ENCODE results near the gene CLASP1. TPM values are rescaled to one million over a fixed set of nuclear protein-coding genes. Genes with fewer than 3 reads are reported as not detected.
"Not testable (repeated sequence)": the region's sequence is repeated elsewhere in the genome, so short reads cannot be mapped to it uniquely, and the experiment has no call there.

Gene CLASP1
- total RNA-seq, 1 donor from 2014 or later: 64.4 TPM

- no peak for DNase-seq (ENCODE audit: low spot score)
Observed at GRCh38 chr2:121582272-121582671, 67.0 kb downstream of the CLASP1 start.

GRCh38 chr2:121579309-121579708, 70.0 kb downstream of the CLASP1 start:
- DNase-seq (ENCODE audit: low spot score): no peak

GRCh38 chr2:121577381-121577780, 71.9 kb downstream of the CLASP1 start:
- no peak for DNase-seq (ENCODE audit: low spot score)

- no peak for DNase-seq (ENCODE audit: low spot score)
Observed at GRCh38 chr2:121576263-121576662, 73.0 kb downstream of the CLASP1 start.

- DNase-seq (ENCODE audit: low spot score): no peak
Observed at GRCh38 chr2:121575800-121576199, 73.5 kb downstream of the CLASP1 start.

GRCh38 chr2:121570667-121571055, 78.6 kb downstream of the CLASP1 start:
- DNase-seq (ENCODE audit: low spot score): no peak

GRCh38 chr2:121570036-121570666, 79.1 kb downstream of the CLASP1 start:
- no peak for DNase-seq (ENCODE audit: low spot score)

GRCh38 chr2:121567957-121568409, 81.3 kb downstream of the CLASP1 start:
- DNase-seq (ENCODE audit: low spot score): no peak

- DNase-seq (ENCODE audit: low spot score): no peak
Observed at GRCh38 chr2:121567452-121567851, 81.8 kb downstream of the CLASP1 start.

- DNase-seq (ENCODE audit: low spot score): no peak
Observed at GRCh38 chr2:121565389-121566250, 83.6 kb downstream of the CLASP1 start.

GRCh38 chr2:121564905-121565304, 84.4 kb downstream of the CLASP1 start:
- DNase-seq (ENCODE audit: low spot score): no peak

- DNase-seq (ENCODE audit: low spot score): not testable (repeated sequence)
Observed at GRCh38 chr2:121563754-121564153, 85.5 kb downstream of the CLASP1 start.

- DNase-seq (ENCODE audit: low spot score): no peak
Observed at GRCh38 chr2:121562269-121563176, 86.7 kb downstream of the CLASP1 start.

- no peak for DNase-seq (ENCODE audit: low spot score)
Observed at GRCh38 chr2:121561617-121562268, 87.5 kb downstream of the CLASP1 start.

GRCh38 chr2:121558329-121558728, 90.9 kb downstream of the CLASP1 start:
- no peak for DNase-seq (ENCODE audit: low spot score)

- no peak for DNase-seq (ENCODE audit: low spot score)
Observed at GRCh38 chr2:121555008-121555407, 94.3 kb downstream of the CLASP1 start.

- not testable (repeated sequence) for DNase-seq (ENCODE audit: low spot score)
Observed at GRCh38 chr2:121552477-121553180, 96.6 kb downstream of the CLASP1 start.

GRCh38 chr2:121550669-121551068, 98.6 kb downstream of the CLASP1 start:
- no peak for DNase-seq (ENCODE audit: low spot score)

GRCh38 chr2:121547646-121548045, 101.6 kb downstream of the CLASP1 start:
- no peak for DNase-seq (ENCODE audit: low spot score)

GRCh38 chr2:121545913-121546312, 103.3 kb downstream of the CLASP1 start:
- no peak for DNase-seq (ENCODE audit: low spot score)
